Transverse colon (tissue), 4 donors: ENCODE data around the gene PSG4.
"Not testable (repeated sequence)": the region's sequence is repeated elsewhere in the genome, so short reads cannot be mapped to it uniquely, and the experiment has no call there.

Source experiments
- POLR2AphosphoS5 ChIP-seq, 3 donors: sonication (generic); formaldehyde crosslinking; IDR thresholded peaks; one replicate each; pipeline ENCODE4 v1.6.1; 2016; ENCODE audit warnings: antibody characterized with exemption in 3 of 3
- TF ChIP-seq, protein P1 (sequence below), 5 experiments: fragments of 200-600 bp in 3 of 5; fragments of 450-650 bp in 2 of 5; sonication (generic) in 3 of 5; IDR thresholded peaks; 1 replicate in 2 of 5; 2 replicates in 3 of 5; pipeline ENCODE4 v1.5.1; 2016 to 2017; ENCODE audit warnings: antibody characterized with exemption in 5 of 5, inconsistent platforms in 3 of 5, mild to moderate bottlenecking in 2 of 5, moderate library complexity in 1 of 5

DNA sequence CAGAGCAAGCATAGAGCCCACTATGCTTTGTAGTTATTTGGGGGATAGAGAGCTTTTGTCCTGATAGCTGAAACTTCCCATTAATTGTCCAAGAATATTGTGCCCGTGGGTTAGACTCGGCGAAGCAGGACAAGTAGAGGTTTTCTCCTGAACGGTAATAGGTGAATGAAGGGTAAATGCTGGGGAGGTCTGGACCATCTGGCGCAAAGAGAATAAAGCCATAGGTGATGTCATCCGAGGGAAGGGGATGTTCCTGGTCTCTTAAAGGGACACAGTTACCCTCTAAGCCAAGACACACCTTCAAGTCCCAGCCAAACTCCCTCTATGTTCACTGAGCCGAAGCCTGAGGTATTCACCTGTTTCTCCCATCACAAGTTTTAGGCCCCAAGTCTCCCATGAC is 11.0 kb downstream of the PSG4 start:
- TF ChIP-seq, protein P1, sequence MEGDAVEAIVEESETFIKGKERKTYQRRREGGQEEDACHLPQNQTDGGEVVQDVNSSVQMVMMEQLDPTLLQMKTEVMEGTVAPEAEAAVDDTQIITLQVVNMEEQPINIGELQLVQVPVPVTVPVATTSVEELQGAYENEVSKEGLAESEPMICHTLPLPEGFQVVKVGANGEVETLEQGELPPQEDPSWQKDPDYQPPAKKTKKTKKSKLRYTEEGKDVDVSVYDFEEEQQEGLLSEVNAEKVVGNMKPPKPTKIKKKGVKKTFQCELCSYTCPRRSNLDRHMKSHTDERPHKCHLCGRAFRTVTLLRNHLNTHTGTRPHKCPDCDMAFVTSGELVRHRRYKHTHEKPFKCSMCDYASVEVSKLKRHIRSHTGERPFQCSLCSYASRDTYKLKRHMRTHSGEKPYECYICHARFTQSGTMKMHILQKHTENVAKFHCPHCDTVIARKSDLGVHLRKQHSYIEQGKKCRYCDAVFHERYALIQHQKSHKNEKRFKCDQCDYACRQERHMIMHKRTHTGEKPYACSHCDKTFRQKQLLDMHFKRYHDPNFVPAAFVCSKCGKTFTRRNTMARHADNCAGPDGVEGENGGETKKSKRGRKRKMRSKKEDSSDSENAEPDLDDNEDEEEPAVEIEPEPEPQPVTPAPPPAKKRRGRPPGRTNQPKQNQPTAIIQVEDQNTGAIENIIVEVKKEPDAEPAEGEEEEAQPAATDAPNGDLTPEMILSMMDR (IDR thresholded peaks at IDR 0.05): not testable (repeated sequence)
- not testable (repeated sequence) for TF ChIP-seq POLR2AphosphoS5 (IDR thresholded peaks at IDR 0.05)
